ENCODE data around the gene GRK5.
"Not testable (repeated sequence)": the region's sequence is repeated elsewhere in the genome, so short reads cannot be mapped to it uniquely, and the experiment has no call there.

- not testable (repeated sequence) for TF ChIP-seq CTCF, POLR2A (IDR thresholded peaks at IDR 0.05)
Measured at GRCh38 chr10:119463195-119463594, 255.8 kb downstream of the GRK5 start.
